Lower leg skin (tissue), 4 donors: ENCODE measurements around the gene CCDC85C. TPM values are rescaled to one million over a fixed set of nuclear protein-coding genes. Genes with fewer than 3 reads are reported as not detected.
A peak's percentile ranks its signal among the peaks of the same experiment; 100 is the strongest.

Source experiments
- DNase-seq, 2 donors: peaks; one replicate each; pipeline ENCODE4 v3.0.0-alpha.2; 2019; ENCODE audit warnings: low spot score in 2 of 2
- H3K4me3 ChIP-seq: fragments of 200-600 bp; sonication (generic); 2 replicates; pipeline ENCODE4 v1.5.1; 2017; ENCODE audit warnings: mild to moderate bottlenecking, low read depth; ENCODE audit not compliant: poor library complexity, severe bottlenecking
- POLR2A ChIP-seq, 2 donors: fragments of 450-650 bp; IDR thresholded peaks; one replicate each; pipeline ENCODE4 v1.6.1; 2016 to 2017; ENCODE audit warnings: antibody characterized with exemption in 2 of 2, mild to moderate bottlenecking in 1 of 2, moderate library complexity in 1 of 2
- WGBS, 2 donors: methylation state at CpG; one replicate each; pipeline ENCODE4 v1.1.5; 2018; 5-methylcytosine and 5-hydroxymethylcytosine counted together
- intact Hi-C: fragments of 100-400 bp; cut with DNase I; formaldehyde crosslinking; loops from one replicate; pipeline ENCODE4 v1.15.0; 2023; ENCODE audit warnings: low total_unique reads
- total RNA-seq, 4 donors: library from RNA; depleted of rRNA; stranded (reverse); fragments of >200 nt; gene quantifications; one replicate each; pipeline ENCODE4 v1.1.0, GENCODE V29; 2016
- TF ChIP-seq, protein P1 (sequence below), 3 donors: fragments of 450-650 bp; IDR thresholded peaks; one replicate each; pipeline ENCODE4 v1.5.1; 2016; ENCODE audit warnings: antibody characterized with exemption in 3 of 3, mild to moderate bottlenecking in 3 of 3, moderate library complexity in 2 of 3

Gene CCDC85C
- total RNA-seq, 4 donors from 2014 or later = 17.2 to 47.7 (median 33.3) TPM

DNA sequence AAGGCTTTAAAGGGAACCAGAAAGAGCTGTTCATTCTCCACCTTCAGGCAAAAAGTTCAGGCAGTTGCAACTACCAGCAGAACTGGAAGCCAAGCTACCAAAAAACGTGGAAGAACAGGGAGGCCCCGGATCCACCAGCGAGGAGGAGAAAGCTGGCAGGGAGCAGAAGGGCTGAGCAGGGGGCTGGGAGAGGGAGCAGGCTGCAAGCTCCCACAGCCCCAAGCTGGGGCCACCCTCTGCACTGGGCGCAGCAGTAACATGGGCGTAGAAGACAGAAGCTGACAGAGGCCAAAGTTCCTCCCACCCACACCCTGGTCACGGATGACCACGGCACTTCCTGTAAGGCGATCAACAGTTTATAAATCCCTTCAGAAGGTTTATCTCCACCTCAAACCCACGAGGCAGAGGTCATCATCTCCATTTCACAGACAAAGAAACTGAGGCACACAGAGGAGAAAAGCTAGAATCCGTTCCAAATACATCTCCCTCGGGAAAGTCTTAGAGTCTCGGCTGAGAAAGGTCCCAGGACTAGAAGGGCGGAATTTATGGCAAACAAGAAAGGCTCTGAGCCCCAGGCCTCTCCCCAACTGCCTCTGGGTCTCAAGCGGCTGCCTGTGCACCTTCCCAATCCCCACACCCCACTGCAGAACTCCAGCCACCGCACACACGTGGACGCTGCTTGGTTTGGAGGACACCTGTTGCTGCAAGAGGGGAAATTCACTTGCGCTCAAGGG, 1.8 kb downstream of the CCDC85C start:
- DNase-seq = no peak
- intact Hi-C loops = no loop called here
- 48 to 52% methylated on average over 18 of the region's 18 CpGs for WGBS, 2 donors
- TF ChIP-seq, protein P1, sequence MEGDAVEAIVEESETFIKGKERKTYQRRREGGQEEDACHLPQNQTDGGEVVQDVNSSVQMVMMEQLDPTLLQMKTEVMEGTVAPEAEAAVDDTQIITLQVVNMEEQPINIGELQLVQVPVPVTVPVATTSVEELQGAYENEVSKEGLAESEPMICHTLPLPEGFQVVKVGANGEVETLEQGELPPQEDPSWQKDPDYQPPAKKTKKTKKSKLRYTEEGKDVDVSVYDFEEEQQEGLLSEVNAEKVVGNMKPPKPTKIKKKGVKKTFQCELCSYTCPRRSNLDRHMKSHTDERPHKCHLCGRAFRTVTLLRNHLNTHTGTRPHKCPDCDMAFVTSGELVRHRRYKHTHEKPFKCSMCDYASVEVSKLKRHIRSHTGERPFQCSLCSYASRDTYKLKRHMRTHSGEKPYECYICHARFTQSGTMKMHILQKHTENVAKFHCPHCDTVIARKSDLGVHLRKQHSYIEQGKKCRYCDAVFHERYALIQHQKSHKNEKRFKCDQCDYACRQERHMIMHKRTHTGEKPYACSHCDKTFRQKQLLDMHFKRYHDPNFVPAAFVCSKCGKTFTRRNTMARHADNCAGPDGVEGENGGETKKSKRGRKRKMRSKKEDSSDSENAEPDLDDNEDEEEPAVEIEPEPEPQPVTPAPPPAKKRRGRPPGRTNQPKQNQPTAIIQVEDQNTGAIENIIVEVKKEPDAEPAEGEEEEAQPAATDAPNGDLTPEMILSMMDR (IDR thresholded peaks at IDR 0.05) = no peak
- H3K4me3 ChIP-seq = peak overlapping the region; percentile 4

DNA sequence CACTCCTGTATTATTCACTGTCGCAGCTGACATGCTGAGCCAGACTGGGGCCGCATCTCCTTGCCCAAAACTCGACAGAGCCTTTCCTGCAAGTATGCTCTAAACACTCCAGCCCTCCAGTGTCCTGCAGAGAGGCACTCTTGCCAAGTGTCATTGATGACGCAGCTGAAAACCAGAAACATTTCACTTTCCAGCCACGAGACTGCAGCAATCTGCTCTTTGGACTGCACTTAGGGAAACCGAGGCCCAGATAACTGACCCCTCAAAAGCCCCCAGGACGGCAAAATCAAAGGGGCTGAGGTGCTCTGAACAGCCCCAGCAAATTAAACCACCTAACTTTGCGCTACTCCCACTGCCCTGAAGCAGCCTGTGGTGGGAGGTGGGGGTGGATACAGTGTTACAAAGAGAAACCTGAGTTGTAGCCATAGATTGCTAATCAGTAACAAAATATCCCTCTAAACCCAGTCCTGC, 2.6 kb downstream of the CCDC85C start:
- intact Hi-C loops = no loop called here
- H3K4me3 ChIP-seq = no peak overlapping the region
- TF ChIP-seq POLR2A (IDR thresholded peaks at IDR 0.05) = no peak
- TF ChIP-seq, protein P1 (IDR thresholded peaks at IDR 0.05) = no peak
- no peak for DNase-seq
- WGBS, 2 donors = 75% methylated on average over 8 of the region's 8 CpGs

DNA sequence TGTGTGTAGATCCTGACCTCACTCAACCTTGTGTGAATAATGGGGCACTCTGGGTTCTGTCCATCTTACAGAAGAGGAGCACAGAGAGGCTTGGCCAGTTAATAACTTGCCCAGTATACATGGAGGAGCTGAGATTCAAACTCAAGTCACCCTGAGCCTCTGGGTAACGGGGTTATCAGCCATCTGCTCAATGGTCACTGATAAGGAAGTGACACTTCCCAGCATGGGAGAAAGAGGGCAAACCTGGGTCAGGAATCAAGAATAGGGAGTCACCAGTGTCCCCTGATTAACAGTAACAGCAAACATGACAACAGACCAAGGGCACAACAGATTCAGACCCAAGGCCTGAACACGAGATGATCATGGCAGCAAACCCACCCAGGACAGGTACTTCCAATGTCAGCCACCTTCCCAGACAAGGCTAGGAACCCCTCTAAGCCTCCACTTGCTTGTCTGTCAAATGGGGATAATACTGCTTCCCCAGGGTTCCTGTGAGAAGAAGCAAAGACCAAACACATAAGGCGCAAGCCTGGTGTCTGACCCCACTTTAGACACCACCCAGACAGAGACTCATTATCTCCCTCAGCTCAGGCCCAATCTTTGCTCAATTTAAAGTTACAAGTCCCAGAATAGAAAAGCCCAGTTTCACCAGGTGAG, 3.6 kb downstream of the CCDC85C start:
- DNase-seq = no peak
- 90 to 98% methylated on average over 3 of the region's 3 CpGs for WGBS, 2 donors
- intact Hi-C loops = no loop called here
- no peak for TF ChIP-seq POLR2A (IDR thresholded peaks at IDR 0.05)
- TF ChIP-seq, protein P1 (IDR thresholded peaks at IDR 0.05) = no peak
- H3K4me3 ChIP-seq = no peak overlapping the region

DNA sequence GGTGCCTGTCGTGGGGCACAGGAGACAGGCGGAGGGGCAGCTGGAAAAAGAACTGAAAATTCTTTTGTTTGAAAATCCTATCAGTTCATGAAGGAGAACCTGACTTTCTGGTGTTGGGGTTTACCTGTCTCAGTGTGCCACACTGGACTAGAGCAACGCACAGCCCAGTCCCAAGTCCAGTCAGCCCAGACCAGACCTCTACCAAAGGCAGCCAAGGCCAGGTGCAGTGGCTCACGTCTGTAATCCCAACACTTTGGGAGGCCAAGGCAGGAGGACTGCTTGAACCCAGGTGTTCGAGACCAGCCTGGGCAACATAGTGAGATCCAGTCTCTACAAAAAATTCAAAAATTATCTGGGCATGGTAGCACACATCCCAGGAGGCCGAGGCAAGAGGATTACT, 4.6 kb downstream of the CCDC85C start:
- intact Hi-C loops = no loop called here
- WGBS, 2 donors = 82 to 86% methylated on average over 6 of the region's 6 CpGs
- no peak overlapping the region for H3K4me3 ChIP-seq
- TF ChIP-seq, protein P1 (IDR thresholded peaks at IDR 0.05) = no peak
- no peak for TF ChIP-seq POLR2A (IDR thresholded peaks at IDR 0.05)
- no peak for DNase-seq

DNA sequence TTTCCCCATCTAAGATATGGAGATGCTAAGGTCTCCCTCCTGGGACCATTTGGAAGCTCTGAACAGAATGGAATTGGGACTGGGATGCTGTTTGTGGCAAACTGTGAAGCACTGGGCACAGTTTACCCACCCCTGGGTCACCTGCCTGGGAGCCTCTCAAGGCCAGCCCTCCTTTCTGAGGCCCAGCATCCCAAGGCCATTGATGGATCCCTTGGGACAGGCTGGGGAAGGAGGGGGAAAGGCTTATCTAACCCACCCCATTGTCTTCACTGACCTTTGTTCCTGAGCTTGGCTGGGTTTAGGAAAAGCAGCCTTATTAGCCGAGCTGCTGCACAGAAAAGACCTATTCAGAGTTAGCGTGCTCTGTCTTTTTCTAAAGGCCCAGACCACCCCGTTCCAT, 5.2 kb downstream of the CCDC85C start:
- intact Hi-C loops = no loop called here
- WGBS, 2 donors = 87% methylated on average over 3 of the region's 3 CpGs
- DNase-seq = no peak
- no peak for TF ChIP-seq POLR2A (IDR thresholded peaks at IDR 0.05)
- TF ChIP-seq, protein P1 (IDR thresholded peaks at IDR 0.05) = no peak
- H3K4me3 ChIP-seq = no peak overlapping the region
